HepG2 (cell line): ENCODE data around the gene TNIP1. TPM values are rescaled to one million over a fixed set of nuclear protein-coding genes. Genes with fewer than 3 reads are reported as not detected.
A peak's percentile ranks its signal among the peaks of the same experiment; 100 is the strongest.

ENCODE experiments used
- AHDC1 ChIP-seq: sonication (generic); formaldehyde crosslinking; IDR thresholded peaks from 2 replicates; pipeline ENCODE4 v1.5.1; 2020; ENCODE audit warnings: mild to moderate bottlenecking, missing genetic modification reagents, borderline replicate concordance
- ARID5B ChIP-seq: IDR thresholded peaks from 2 replicates; pipeline ENCODE4 v1.4.0; 2020; ENCODE audit warnings: mild to moderate bottlenecking, missing genetic modification reagents
- BCL6 ChIP-seq: IDR thresholded peaks from 2 replicates; pipeline ENCODE4 v1.6.1; 2016; ENCODE audit warnings: missing genetic modification reagents, missing compliant biosample characterization
- CREM ChIP-seq, 2 experiments: sonication (generic) in 1 of 2; formaldehyde crosslinking in 1 of 2; IDR thresholded peaks; 2 replicates each; pipeline versions ENCODE4 v1.4.0 to v1.6.1; 2016 to 2020; ENCODE audit warnings: antibody characterized with exemption in 1 of 2, mild to moderate bottlenecking in 1 of 2, missing genetic modification reagents in 1 of 2
- GATAD2A ChIP-seq: IDR thresholded peaks from 2 replicates; pipeline ENCODE4 v1.6.1; 2016
- KDM1A ChIP-seq: IDR thresholded peaks from 2 replicates; pipeline ENCODE4 v1.6.1; 2016; ENCODE audit warnings: missing compliant biosample characterization
- MEIS2 ChIP-seq: sonication (generic); formaldehyde crosslinking; IDR thresholded peaks from 2 replicates; pipeline ENCODE4 v1.9.0; 2021; ENCODE audit warnings: mild to moderate bottlenecking, missing genetic modification reagents
- NCOA1 ChIP-seq: sonication (generic); formaldehyde crosslinking; IDR thresholded peaks from 2 replicates; pipeline ENCODE4 v1.9.0; 2021; ENCODE audit warnings: missing genetic modification reagents
- PAXIP1 ChIP-seq: sonication (generic); formaldehyde crosslinking; conservative IDR thresholded peaks from 2 replicates; pipeline ENCODE4 v1.4.0; 2020; ENCODE audit warnings: mild to moderate bottlenecking, missing genetic modification reagents, moderate library complexity
- POGZ ChIP-seq: sonication (generic); formaldehyde crosslinking; IDR thresholded peaks from 2 replicates; pipeline ENCODE4 v1.4.0; 2020; ENCODE audit warnings: mild to moderate bottlenecking, missing genetic modification reagents
- RAD21 ChIP-seq: fragments of 450-650 bp; formaldehyde crosslinking; IDR thresholded peaks from 2 replicates; pipeline ENCODE4 v1.5.0; 2020; ENCODE audit warnings: mild to moderate bottlenecking
- RXRB ChIP-seq: IDR thresholded peaks from 2 replicates; pipeline ENCODE4 v1.6.1; 2016; ENCODE audit warnings: borderline replicate concordance, missing genetic modification reagents, missing compliant biosample characterization
- ZBTB8A ChIP-seq: sonication (generic); formaldehyde crosslinking; IDR thresholded peaks from 2 replicates; pipeline ENCODE4 v1.4.0; 2020; ENCODE audit warnings: mild to moderate bottlenecking, low read depth, missing genetic modification reagents, borderline replicate concordance
- ZNF234 ChIP-seq: sonication (generic); formaldehyde crosslinking; conservative IDR thresholded peaks from 2 replicates; pipeline ENCODE4 v1.5.1; 2020; ENCODE audit warnings: mild to moderate bottlenecking, missing genetic modification reagents
- ZNF274 ChIP-seq: sonication (generic); formaldehyde crosslinking; IDR thresholded peaks from 2 replicates; pipeline ENCODE4 v1.5.1; 2020; ENCODE audit warnings: mild to moderate bottlenecking, missing genetic modification reagents
- ZNF772 ChIP-seq: sonication (generic); formaldehyde crosslinking; IDR thresholded peaks from 2 replicates; pipeline ENCODE4 v1.5.0; 2020; ENCODE audit warnings: mild to moderate bottlenecking, missing genetic modification reagents
- polyA plus RNA-seq, 8 experiments: library from polyadenylated mRNA; depleted of rRNA in 3 of 8; stranded (reverse) in 7 of 8; unstranded in 1 of 8; fragments of >200 nt; fragmentation: Illumina TruSeq in 4 of 8; extraction: Trizol in 4 of 8; gene quantifications; 2 replicates each; pipeline versions ENCODE4 v1.2.1 to v1.2.3, GENCODE V29; 2011 to 2016; ENCODE audit warnings: low read depth in 4 of 8, missing spikeins in 1 of 8, mixed read lengths in 1 of 8; ENCODE audit not compliant: insufficient read depth in 1 of 8
- total RNA-seq, 5 experiments: library from RNA; depleted of rRNA; stranded (reverse); fragments of >200 nt; fragmentation: Illumina TruSeq; extraction: Trizol; gene quantifications; 2 replicates each; pipeline ENCODE4 v1.2.3, GENCODE V29; 2016; ENCODE audit warnings: low read depth in 1 of 5

Gene TNIP1
- total and polyA plus RNA-seq, 2 of the 13 experiments (the other 11 are each of a cell fraction or from before 2014, with no cell fraction given): 26.2 to 45.9 TPM

GRCh38 chr5:151037561-151038411, 43.0 kb downstream of the TNIP1 start (continued):
- peak; percentile 35; the same call in 1 of the 2 replicates for TF ChIP-seq ARID5B (CRISPR knock-in tag)
- TF ChIP-seq CREM (IDR thresholded peaks at IDR 0.05): 0 out of 2 replicates have a peak, but pooled peaks have one; percentile 16
- TF ChIP-seq CREM (CRISPR knock-in tag; IDR thresholded peaks at IDR 0.05): no peak
- TF ChIP-seq POGZ: no peak
- no peak for TF ChIP-seq KDM1A (CRISPR knock-in tag)
- TF ChIP-seq BCL6 (CRISPR knock-in tag): peak; percentile 24; the same call in 1 of the 2 replicates
- TF ChIP-seq PAXIP1 (CRISPR knock-in tag): peak; percentile 39; the same call in 1 of the 2 replicates
- TF ChIP-seq RAD21 (CRISPR knock-in tag): no peak
- no peak for TF ChIP-seq AHDC1
- TF ChIP-seq ZNF772: no peak
- no peak for TF ChIP-seq ZBTB8A (CRISPR knock-in tag)
- TF ChIP-seq GATAD2A (CRISPR knock-in tag): no peak
- TF ChIP-seq ZNF234 (CRISPR knock-in tag): no peak
- TF ChIP-seq RXRB (CRISPR knock-in tag): peak; percentile 30; the same call in 1 of the 2 replicates
- TF ChIP-seq NCOA1 (CRISPR knock-in tag): no peak
- no peak for TF ChIP-seq MEIS2
- TF ChIP-seq ZNF274 (CRISPR knock-in tag): no peak
